ENCODE measurements around the gene NKX2-3.

NKX2-3 gene

DNA sequence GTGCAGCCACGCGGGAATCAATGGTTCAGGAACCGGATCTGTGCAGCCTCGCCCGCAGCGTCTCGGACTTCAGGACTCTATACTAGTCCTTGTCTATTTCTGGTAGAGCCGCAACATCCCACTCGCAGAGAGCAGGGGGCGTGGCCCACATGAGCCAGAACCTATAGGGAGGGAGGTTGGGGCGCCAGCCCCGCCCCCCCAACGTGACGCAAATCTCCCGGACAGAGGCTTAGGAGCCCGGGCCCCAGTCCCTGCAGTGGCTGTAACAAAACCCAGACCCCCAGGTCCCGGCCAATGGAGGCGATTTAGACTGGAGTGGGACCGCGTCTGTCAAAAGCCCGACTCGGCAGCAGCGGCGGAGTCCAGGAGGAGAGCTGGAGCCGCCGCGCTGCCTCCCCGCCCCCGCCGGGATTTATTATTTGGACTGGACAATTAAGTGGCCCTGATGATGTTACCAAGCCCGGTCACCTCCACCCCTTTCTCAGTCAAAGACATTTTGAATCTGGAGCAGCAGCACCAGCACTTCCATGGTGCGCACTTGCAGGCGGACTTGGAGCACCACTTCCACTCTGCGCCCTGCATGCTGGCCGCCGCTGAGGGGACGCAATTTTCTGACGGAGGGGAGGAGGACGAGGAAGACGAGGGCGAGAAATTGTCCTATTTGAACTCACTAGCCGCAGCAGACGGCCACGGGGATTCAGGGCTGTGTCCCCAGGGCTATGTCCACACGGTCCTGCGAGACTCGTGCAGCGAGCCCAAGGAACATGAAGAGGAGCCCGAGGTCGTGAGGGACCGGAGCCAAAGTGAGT lies at the start of gene NKX2-3:
Gene NKX2-3, plus strand, starts transcription at position 256 of the 809 bp plus-strand sequence. Its CDS starts 190 bp downstream, at position 446.
- intact Hi-C loops (cut with DNase I) = no loop called here
- DNase-seq = no peak

DNA sequence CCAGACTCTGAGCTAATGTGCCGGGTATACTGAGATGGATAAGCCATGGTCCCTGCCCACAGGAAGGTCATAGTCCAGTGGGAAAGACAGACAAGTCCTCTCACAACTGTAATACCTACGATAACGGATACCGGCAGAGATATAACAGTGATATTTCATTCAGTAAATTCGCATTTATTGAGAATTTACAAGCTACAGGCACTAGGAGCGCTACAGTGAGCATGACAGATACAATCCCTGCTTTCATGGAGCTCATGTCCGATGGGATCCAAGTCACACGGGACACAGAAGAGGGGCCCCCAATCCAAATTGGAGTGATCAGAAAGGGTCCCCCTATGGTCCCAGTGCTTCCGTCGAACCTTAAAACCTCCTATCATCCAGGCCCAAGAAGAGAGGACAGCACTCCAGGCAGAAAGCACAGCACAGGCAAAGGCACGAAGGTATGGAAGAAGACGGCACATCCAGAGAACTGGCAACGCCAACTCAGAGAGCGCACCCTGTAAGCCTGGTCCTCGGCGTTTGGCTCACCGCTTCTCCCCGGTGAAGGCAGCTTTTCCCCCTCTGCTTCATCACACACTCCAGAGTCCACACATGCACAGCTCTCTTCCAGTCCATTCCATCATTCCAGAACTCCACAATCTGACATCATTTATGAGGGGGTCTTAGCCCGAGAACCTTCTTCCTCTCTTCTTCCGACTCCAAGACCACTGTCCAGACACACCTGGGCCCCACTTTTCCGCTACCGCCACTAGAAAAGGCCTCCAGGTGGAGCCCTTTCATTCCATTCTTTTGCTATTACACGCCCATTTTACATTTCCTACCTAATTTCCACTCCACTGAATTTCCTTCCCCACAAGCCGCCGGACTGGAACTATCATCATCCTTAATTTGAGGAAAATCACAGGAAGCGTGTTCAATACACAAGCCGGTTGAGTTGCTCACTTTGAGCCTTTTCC lies 47.8 kb upstream of the NKX2-3 start:
- no peak for DNase-seq
- intact Hi-C loops (cut with DNase I) = no loop called here

DNA sequence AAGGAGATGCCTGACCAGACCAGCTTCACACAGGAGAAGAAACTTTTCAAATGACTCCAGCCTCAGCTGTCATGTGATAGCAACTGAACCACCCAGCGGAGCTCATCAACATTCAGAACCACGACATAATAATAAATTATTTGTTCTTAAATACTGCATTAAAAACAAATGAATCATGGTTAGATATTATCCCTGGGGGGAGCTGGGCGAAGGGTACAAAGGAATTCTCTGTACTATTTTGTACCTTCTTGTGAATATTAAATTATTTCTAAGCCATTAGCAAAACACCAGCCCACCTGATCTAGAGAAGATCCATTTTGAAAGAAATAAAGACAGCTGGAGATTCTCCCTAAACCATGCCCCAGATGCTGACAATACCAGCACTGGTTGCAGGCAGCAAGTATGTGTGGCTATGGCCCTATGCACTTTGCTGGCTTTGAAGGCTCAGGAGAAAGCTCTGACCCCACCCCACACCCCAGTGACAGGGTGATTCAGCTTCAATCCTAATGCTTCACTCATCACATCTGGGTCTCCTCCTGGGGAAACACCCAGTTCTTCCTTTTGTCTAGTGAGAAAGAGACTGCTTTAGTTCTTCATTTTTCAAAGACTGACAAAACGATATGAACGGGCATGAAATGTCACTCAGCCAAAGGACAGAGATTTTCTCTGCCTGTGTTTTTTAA lies 45.5 kb upstream of the NKX2-3 start:
- no peak for DNase-seq
- intact Hi-C loops (cut with DNase I) = no loop called here

DNA sequence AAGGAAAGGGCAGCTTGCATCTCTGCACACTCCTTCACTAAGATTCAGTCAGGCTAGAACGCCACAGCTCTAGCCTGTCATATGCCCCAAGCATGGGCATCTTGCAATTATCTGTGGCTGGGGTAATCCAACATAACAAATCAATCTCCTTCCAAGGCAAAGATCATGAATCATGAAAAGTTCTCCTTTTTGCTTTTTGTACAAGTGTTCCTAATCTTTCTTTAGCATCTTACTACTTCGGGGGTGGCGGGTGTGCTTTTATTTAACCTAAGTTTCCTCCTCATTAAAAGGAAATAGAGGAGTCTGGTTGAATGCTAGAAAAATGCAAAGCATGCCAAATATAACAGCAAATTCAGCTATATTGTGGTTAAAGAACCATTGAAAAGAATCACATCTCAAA lies 43.5 kb upstream of the NKX2-3 start:
- no peak for DNase-seq
- intact Hi-C loops (cut with DNase I) = no loop called here

DNA sequence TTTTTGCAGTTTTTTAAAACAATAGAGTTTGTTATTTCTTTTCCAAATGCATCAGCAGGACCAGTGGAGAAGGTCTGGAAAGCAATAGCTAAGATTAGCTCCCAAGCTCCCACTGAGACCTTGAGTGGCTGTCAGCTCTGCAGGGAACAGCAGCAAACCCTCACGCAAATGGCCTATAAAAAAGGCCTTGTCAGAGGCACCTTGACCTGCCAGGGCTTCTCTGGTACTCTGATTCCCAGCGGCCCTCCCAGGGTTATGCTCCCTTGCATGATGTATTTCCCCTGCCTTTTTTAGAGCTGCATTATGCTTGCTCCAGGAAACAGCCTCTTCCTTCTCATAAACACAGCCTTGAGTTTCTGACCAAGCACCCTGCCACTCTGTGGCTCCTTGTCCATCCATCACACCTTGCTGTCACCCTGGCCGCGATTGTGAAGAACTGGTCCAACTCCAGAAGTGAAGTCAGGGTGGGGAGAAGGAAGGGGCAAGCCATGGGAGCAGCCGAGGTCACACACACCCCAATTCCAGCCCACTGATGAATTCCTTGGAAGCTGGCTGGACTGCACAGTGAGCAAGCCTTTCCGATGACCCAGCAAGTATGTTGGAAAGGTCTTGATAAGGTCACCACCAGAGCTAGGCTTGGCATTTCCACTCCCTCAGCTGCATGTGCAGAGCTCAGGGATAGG lies 35.3 kb upstream of the NKX2-3 start:
- intact Hi-C loops (cut with DNase I) = no loop called here
- DNase-seq = no peak

DNA sequence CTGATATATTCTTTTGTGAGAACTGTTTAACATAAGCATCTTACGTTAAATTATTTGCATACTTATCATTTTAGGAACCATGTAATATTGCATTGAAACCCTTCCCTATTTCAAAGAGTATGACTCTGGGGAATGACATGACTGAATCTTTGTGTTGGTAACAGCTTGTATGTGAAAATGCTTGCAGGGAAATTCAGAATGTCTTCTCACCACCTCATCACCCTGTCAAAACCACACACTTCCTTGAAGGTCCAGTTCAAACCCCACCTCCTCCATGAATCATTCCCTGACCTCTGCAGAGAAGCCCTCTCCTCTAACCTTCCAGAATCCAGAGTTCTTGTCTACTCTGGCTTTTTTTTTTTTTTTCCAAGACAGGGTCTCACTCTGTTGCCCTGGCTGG lies 26.3 kb upstream of the NKX2-3 start:
- intact Hi-C loops (cut with DNase I) = no loop called here
- no peak for DNase-seq

DNA sequence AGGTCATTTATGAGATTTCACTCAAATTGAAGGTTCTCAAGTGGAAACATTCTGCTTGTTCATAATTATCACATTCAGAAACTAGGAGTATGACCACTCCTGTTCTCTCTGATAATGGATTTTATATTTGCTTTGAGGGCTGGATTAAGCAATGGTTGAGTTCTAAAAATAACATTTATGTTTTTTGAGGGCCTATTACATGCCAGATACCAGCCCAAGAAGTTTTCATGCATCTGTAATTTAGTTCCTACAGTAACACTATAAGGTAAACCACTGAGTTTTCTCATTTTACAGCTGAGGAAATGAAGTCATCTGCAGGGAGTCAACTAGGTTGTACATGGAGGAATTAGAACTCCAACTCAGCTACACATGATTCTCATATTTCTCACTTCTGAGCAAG lies 25.5 kb upstream of the NKX2-3 start:
- DNase-seq = no peak
- intact Hi-C loops (cut with DNase I) = no loop called here

DNA sequence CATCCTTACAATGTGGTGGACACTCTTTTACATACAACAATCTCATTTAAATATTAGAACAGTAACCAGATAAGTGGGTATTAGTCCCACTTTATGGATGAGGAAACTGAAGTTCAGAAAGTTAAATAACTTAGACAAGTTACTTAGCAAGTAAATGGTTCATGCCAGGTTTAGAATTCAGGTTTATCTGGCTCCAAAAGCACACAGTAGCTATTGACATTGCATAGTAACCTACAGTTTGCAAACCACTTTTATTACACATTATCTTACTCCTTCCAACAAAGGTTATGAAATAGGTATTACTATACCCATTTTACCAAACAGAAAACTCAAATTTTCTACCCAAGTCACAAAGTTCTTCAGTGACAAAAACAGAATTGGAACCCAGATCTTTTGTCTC lies 19.7 kb upstream of the NKX2-3 start:
- intact Hi-C loops (cut with DNase I) = no loop called here
- DNase-seq = no peak

DNA sequence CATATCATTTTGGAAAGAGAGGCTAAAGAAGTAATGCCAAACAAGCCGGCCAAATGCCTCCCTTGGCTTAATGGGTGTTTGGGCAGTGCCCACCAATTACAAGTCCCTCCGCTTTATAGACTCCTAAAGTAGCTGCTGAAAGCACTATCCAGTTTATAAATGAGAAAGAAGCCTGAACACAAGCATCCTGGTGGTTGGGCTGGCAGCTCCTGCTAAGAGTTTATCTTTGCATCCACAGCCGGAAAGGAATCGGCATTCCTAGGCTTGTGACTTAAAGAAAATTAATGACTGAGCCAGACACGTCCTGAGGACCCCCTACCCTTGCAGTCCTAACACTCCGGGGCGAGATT lies 13.1 kb upstream of the NKX2-3 start:
- intact Hi-C loops (cut with DNase I) = no loop called here
- DNase-seq = no peak

DNA sequence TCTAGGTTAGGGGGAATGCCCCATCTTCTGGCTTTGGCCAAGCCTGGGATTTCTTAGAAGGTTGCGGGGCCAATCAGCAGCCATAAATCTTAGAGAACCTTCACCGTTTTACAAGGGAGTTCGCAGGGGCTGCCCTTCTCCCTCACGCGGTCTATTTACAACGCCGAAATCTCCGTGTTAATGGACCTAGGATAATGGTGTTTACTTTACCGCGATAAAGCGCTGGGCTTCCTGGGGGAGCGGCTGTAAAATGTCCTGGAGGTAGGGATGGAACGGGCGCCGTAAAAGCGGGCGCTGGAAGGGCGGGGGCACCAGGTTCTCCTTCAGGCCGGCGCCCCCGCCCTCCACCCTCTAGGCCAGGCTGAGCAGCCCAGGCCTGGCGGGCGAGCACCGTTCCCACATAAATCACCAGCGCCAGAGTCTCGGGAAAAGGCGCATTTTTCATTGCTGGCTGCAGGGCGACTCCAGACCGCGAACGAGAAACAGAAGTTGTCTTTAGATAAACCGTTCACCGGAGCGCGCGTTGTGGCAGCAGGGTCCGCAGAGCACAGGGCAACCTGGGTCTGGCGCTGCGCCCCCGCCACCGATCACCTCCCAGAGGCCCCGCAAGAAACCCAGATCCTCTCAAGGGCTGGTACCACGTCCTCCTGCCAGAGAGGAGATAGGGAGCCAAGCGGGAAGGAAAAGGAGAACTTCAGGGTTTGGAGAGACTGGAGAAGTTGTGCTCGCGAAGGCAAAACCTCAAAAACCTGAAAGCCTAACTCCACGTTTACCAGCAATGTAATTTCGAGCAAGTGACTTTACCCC lies 12.5 kb upstream of the NKX2-3 start:
- DNase-seq = no peak
- intact Hi-C loops (cut with DNase I) = no loop called here

DNA sequence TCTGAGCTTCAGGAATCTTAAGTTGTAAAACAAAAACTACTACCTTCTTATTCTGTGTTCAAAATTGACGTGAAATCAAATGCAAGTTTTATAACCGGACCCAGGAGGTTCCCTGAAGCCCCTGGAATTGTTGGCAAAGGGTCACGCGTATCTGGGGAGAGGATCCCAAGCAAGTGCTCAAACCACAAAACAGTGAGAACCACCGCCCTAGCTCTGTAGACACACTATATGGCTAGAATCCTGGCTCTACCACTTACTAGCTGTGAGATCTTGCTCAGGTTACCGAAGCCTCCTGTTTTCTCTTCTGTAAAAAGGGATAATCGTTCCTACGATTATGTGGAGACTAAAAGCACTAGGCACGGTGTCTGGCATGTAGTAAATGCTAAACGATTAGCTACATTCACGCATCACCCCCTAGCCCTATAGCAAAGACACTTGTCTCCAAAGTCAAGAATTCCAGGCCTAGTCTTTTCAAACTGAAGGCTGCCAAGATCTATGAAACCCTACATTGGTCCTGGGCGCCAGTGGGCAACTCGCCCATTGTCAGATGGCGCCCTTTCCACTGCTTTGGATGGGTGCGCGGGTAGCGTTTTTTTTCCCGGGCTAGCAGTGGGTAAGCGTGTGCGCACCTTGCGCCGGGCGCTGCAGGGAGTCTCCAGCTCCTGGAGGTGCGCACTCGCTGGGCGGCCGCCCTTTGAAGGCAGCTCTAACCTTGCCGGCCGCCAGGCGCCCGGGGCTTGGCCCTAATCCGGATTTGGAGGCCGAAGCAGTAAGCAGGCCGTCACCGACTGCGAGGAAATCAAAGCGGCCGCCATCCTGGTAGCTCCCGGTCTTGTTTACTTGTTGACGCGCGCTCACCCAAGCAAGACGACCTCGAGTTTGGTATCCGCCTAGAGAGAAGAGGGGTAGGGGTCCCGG lies 11.6 kb upstream of the NKX2-3 start:
- intact Hi-C loops (cut with DNase I) = no loop called here
- DNase-seq = no peak

DNA sequence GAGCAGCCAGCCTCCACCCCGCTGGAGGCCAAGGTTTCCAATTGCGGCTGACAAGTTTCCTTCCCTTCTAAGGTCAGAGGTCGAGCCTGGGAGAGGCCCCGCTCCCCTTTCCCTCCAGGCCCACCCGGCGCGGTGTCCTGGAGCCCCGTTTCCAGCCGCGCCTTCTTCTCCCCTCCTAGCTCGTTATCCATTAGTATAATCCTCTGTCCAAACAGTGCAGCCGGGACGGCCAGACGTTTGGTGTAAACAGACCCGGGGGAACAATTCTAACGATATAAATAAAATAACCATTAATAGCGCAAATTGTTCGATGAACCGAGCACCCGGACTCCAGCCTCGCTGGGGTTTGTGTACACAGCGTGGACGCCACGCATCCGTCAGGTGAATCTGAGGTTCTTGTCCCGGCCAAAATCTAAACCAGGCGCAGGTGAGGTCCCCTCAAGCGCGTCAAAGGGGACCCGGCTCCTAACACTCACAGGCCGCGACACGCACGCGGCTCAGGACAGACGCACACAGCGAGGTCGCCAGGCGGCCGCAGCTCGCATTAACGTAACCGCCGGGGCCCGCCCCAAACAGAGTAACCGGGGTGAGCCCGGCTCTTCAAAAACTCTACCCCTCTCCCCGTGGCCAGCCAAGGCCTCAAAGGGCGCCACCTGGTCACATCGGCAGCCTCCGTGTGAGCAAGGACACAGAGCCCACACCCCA lies 10.8 kb upstream of the NKX2-3 start:
- intact Hi-C loops (cut with DNase I) = no loop called here
- DNase-seq = no peak

DNA sequence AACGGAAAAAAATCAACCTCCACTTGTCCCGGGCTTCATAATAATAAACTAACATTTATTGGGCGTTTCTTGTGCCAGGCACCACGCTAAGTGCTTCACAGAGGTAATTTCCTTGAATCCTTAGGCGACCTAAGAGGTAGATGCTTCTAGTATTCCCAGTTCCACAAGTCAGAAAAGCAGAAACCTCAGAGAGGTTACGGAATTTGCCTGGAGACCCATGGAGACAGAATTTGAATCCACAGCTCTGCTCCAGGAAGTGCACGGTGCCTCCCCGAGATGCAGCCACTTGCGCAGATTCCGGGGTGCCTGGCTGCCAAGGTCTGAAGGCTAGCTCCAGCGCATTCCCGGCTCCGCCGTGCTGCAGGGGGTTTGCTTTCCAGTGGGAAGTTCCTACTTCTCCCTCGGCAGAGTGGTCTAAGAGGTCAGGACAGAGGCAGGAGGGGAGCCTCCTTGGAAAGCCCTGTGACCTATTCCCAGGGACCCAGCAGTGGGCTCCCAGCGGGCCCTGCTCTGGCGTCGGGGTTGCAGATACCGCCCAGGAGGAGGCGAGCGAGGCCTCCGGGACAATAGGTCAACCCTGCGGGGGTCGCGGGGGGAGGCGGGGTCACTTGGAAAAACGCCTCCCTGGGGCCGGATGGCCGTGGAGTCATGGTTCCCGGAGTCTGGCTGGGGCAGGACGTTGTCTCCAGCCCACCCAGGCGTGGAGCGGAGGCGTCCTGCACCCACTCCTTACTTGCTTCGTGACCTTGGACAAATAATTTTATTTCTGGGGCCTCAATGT lies 10.1 kb upstream of the NKX2-3 start:
- DNase-seq = peak in 1 of 10 donors; percentile 74
- intact Hi-C loops (cut with DNase I) = no loop called here

DNA sequence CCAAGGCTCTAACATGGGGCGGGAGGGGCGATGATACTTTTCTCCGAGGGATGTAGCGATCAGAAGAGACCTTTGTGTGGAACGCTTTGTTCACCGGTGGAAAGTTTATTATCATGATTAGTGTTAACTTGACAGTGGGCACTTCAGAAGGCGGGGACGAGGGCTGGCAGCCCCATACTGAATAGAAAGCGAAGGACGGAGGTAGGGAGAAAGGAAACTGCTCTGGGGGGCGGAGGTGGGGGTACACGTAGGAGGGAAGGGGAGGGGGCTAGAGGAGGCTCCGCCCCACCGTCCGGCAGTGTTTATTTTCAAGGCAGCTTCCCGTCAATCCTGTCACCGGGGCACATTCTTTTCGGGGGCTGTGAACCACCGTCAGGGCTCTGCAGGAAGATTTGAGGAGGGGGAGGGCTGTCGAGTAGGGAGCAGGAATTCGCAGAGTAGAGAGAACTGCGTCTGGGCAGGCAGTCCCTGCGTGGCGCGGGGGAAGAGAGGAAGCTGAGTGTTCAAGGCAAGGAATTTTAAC lies 9.4 kb upstream of the NKX2-3 start:
- intact Hi-C loops (cut with DNase I) = no loop called here
- no peak for DNase-seq

DNA sequence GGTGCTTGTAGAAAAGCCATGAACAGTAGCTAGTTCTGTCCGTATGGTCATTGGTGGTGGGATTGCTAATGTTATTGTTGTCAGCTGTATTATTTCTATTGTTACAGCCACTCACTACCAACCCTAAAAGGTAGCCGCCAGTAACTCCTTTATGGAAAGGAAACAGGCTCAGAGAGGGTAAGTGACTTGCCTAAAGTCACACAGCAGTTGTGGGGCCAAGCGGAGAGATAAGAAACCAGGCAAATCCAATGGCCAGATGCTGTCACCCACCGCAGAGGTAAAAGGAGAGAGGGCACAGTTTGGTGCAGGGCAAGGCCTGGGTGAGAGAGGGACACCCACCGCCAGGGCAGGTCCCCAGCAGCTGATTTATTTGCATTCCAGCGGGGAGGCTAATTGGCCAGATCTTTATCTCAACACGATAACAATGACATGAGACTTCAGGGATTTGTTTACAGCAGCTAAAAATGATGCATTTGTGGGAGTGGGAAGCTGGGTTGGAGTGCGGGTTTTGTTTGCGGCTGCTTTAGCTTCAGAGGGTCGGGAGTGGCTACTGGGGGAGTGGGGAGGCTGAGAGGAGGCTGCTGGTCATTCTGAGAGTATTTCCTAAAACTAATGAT lies 8.6 kb upstream of the NKX2-3 start:
- intact Hi-C loops (cut with DNase I) = no loop called here
- DNase-seq = no peak

DNA sequence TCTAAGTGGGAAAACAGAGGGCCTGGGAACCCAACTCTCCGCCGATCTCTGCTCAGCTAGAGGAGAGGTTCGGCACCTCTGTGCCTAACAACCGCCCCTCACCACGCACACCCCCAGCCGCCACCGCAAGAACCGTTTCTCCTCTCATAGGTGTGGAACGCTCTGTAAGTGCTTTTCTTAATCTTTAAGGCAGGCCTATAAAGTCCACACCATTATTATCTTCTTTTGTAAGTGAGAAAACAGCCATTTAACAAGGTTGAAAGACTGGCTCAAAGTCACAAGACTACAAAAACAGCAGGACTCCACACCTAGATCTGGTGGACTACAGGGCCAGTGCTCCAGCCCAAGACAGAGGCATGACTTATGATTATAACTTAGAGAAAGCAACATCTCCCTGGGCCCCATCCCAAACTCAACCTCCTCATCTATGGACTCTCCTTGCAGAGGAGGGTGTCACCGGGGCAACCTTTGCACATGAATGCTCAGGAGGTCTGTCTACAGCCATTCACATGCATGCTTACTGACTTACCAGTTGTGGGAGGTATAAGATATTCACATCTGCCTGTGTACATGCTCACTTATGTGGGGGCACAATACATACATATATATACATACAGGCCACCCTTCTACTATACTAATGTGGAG lies 7.9 kb upstream of the NKX2-3 start:
- intact Hi-C loops (cut with DNase I) = no loop called here
- no peak for DNase-seq

All from posterior cingulate gyrus (tissue), 11 donors.